ENCODE results near the gene NELFCD. TPM values are rescaled to one million over a fixed set of nuclear protein-coding genes. Genes with fewer than 3 reads are reported as not detected.

NELFCD gene
- total RNA-seq, 4 donors from 2014 or later: 37.8 to 44.3 (median 40.9) TPM

GRCh38 chr20:59015812-59016711, 35.0 kb downstream of the NELFCD start:
- ATAC-seq (no peak), DNase-seq (no peak)
- in situ Hi-C loops (cut with MboI; ENCODE audit: low sequenced_read_pairs in 4 of 4): no loop called here
- intact Hi-C loops (cut with DNase I; ENCODE audit: low total_unique reads): no loop called here
- H3K27me3 ChIP-seq: no peaks in the 10 kb centered on the region
- H3K36me3 ChIP-seq: no peaks in the 10 kb centered on the region
- H3K9me3 ChIP-seq: no peaks in the 10 kb centered on the region
- H3K27ac ChIP-seq: no peak overlapping the region
- H3K4me1 ChIP-seq: no peaks in the 10 kb centered on the region
- no peak overlapping the region for H3K4me3 ChIP-seq
- TF ChIP-seq CTCF (IDR thresholded peaks at IDR 0.05 in 4 of 5, conservative IDR thresholded peaks at IDR 0.05 in 1 of 5) (no peak), POLR2A (IDR thresholded peaks at IDR 0.05) (no peak)

- Histone ChIP-seq H3K9me3 (no peaks in the 10 kb centered on the region), H3K4me3 (no peak overlapping the region), H3K27ac (no peak overlapping the region), H3K27me3 (no peaks in the 10 kb centered on the region), H3K36me3 (no peaks in the 10 kb centered on the region), H3K4me1 (no peaks in the 10 kb centered on the region)
- ATAC-seq: no peak
- no peak for DNase-seq
- in situ Hi-C loops (cut with MboI; ENCODE audit: low sequenced_read_pairs in 4 of 4): no loop called here
- intact Hi-C loops (cut with DNase I; ENCODE audit: low total_unique reads): no loop called here
- TF ChIP-seq POLR2A (IDR thresholded peaks at IDR 0.05) (no peak), CTCF (IDR thresholded peaks at IDR 0.05 in 4 of 5, conservative IDR thresholded peaks at IDR 0.05 in 1 of 5) (no peak)
These were observed 35.9 kb downstream of the NELFCD start for GRCh38 chr20:59016795-59017492.

- intact Hi-C loops (cut with DNase I; ENCODE audit: low total_unique reads): no loop called here
- in situ Hi-C loops (cut with MboI; ENCODE audit: low sequenced_read_pairs in 4 of 4): no loop called here
- no peak overlapping the region for H3K27ac ChIP-seq
These were observed 36.6 kb downstream of the NELFCD start for GRCh38 chr20:59017493-59018231.

GRCh38 chr20:59018817-59019216, 37.8 kb downstream of the NELFCD start:
- intact Hi-C loops (cut with DNase I; ENCODE audit: low total_unique reads) (no loop called here), in situ Hi-C loops (cut with MboI; ENCODE audit: low sequenced_read_pairs in 4 of 4) (no loop called here)
- DNase-seq: no peak
- ATAC-seq: no peak
- no peak overlapping the region for H3K27ac ChIP-seq
- no peaks in the 10 kb centered on the region for H3K27me3 ChIP-seq
- no peaks in the 10 kb centered on the region for H3K4me1 ChIP-seq
- peaks cover 0 to 2% of the 10 kb centered on the region in 2 donors for H3K36me3 ChIP-seq
- H3K4me3 ChIP-seq: no peak overlapping the region
- no peaks in the 10 kb centered on the region for H3K9me3 ChIP-seq
- TF ChIP-seq POLR2A (IDR thresholded peaks at IDR 0.05): no peak
- no peak for TF ChIP-seq CTCF (IDR thresholded peaks at IDR 0.05 in 4 of 5, conservative IDR thresholded peaks at IDR 0.05 in 1 of 5)

More at GRCh38 chr20:59017493-59018231, 36.6 kb downstream of the NELFCD start:
- no peaks in the 10 kb centered on the region for H3K9me3 ChIP-seq
- H3K4me3 ChIP-seq: no peak overlapping the region
- no peaks in the 10 kb centered on the region for H3K27me3 ChIP-seq
- ATAC-seq (no peak), DNase-seq (no peak)
- H3K4me1 ChIP-seq: no peaks in the 10 kb centered on the region
- TF ChIP-seq CTCF (IDR thresholded peaks at IDR 0.05 in 4 of 5, conservative IDR thresholded peaks at IDR 0.05 in 1 of 5): no peak
- no peak for TF ChIP-seq POLR2A (IDR thresholded peaks at IDR 0.05)
- H3K36me3 ChIP-seq: no peaks in the 10 kb centered on the region
